Brain microvascular endothelial cell (primary cell): ENCODE data around the gene TSHZ3.
A peak's percentile ranks its signal among the peaks of the same experiment; 100 is the strongest.

Experiments
- DNase-seq: peaks from one replicate; pipeline ENCODE4 v3.0.0-alpha.2; 2020
- H3K27ac ChIP-seq: fragments of 250-450 bp; sonication (Bioruptor Pico); 2 replicates; pipeline ENCODE4 v1.5.1; 2020; ENCODE audit warnings: mild to moderate bottlenecking, moderate library complexity
- H3K27me3 ChIP-seq: fragments of 250-450 bp; sonication (Bioruptor Pico); replicated peaks from 2 replicates; pipeline ENCODE4 v1.5.1; 2020; ENCODE audit warnings: mild to moderate bottlenecking
- H3K36me3 ChIP-seq: fragments of 250-450 bp; sonication (Bioruptor Pico); replicated peaks from 2 replicates; pipeline ENCODE4 v1.5.1; 2020; ENCODE audit warnings: mild to moderate bottlenecking
- H3K4me3 ChIP-seq: 2 replicates; pipeline ENCODE4 v1.5.1; 2011; ENCODE audit warnings: low read depth, mild to moderate bottlenecking, control low read depth, low read length, moderate library complexity
- in situ Hi-C: cut with HindIII; loops from 2 replicates; pipeline ENCODE4 v1.10.0; 2017; ENCODE audit warnings: low sequenced_read_pairs, low pct_ligation_motif_present
- TF ChIP-seq, protein P1 (sequence below): IDR thresholded peaks from 2 replicates; pipeline ENCODE4 v1.5.1; 2011; ENCODE audit warnings: low read depth, mild to moderate bottlenecking, moderate library complexity, low read length, control low read depth, inconsistent platforms; ENCODE audit errors: missing control alignments

The TSHZ3 gene

DNA sequence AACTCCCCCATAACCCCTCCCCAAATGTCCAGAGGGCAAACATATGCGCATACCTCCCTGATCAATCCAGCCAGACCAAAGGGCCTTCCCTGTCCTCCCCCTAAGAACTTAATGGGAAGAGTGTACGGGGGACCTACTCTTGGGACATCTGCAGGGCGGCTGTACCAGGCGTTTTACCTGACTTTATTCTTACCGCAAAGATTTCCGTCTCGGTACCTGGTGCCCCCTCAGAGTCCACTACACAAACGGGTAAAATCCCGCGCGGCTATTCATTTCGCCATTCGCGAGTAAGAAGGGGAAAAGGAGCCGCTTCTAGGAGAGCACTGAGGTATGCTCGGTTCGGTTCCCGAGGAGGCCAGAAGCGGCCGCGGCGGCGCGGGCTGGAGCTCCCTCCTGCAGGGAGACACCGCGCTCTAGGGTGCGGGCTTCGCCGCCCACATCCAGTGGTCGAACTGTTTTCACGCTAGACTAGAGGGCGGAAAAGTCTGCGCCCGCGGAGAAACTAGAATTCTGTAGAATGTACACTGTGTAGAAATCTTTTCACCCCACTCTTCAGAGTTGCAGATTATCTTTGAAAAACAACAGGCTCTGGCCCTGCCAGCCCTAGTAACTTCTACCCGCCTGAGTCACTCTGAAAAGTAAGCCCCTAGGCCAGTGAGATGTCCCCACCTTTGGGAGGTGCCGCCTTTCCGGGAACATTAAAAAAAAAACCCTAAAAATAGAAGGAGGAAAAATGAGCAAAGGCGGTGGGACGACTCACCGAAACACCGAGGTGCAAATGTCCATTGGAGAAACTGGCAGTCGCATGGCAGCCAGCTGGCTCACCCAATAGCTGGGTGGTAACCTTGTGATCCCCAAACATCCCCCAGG lies 3.8 kb upstream of the TSHZ3 start:
- Histone ChIP-seq H3K27me3 (peaks cover 36% of the 10 kb centered on the region), H3K27ac (no peak overlapping the region), H3K4me3 (no peak overlapping the region), H3K36me3 (no peaks in the 10 kb centered on the region)
- no peak for DNase-seq
- in situ Hi-C loops, result no loop called here
- TF ChIP-seq, protein P1, sequence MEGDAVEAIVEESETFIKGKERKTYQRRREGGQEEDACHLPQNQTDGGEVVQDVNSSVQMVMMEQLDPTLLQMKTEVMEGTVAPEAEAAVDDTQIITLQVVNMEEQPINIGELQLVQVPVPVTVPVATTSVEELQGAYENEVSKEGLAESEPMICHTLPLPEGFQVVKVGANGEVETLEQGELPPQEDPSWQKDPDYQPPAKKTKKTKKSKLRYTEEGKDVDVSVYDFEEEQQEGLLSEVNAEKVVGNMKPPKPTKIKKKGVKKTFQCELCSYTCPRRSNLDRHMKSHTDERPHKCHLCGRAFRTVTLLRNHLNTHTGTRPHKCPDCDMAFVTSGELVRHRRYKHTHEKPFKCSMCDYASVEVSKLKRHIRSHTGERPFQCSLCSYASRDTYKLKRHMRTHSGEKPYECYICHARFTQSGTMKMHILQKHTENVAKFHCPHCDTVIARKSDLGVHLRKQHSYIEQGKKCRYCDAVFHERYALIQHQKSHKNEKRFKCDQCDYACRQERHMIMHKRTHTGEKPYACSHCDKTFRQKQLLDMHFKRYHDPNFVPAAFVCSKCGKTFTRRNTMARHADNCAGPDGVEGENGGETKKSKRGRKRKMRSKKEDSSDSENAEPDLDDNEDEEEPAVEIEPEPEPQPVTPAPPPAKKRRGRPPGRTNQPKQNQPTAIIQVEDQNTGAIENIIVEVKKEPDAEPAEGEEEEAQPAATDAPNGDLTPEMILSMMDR, result no peak

DNA sequence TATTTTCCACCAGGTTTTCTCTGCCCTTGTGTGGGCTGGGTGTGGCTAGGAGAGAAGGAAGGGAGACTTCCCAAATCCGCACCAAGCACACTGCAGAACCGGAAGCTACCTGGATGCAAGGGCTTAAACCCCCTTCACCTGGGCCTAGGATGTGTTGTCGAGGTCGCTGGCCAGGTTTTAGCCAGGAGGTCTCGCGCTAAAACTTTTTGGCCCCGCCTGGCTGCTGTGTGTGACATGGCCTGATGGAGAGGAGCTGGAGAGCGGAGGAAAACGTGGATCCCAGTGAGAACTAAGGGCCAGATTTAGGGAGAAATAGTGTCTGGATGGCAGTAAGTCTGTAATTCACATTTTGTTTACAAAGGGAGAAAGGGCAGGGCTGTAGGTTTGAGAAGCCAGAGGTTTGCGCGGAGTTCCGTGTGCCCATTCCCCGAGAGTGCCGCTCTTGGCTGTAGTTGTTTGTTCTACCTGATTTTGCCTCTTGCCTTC lies 3.1 kb upstream of the TSHZ3 start:
- TF ChIP-seq, protein P1, result no peak
- DNase-seq, result no peak
- no peak overlapping the region for H3K27ac ChIP-seq
- peak overlapping the region; percentile 67 for H3K4me3 ChIP-seq
- in situ Hi-C loops, result no loop called here
- peaks cover 33% of the 10 kb centered on the region for H3K27me3 ChIP-seq
- no peaks in the 10 kb centered on the region for H3K36me3 ChIP-seq

DNA sequence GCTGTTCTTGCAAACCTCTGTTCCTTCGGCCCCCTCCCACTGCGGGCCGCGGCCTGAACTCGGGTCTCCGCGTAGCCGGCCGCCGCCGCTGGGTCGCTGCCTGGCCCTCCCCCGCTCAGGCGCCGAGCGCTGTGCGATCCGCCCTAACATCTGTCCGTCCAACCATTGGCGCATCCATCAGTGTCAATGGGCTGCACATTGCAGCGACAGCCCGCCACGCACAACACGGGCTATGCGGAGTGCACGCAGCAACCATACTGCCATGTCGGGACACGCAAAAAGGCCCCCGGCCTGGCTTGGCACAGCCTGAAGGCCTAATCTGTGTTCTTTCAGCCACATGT lies 2.6 kb upstream of the TSHZ3 start:
- Histone ChIP-seq H3K4me3 (peak overlapping the region; percentile 67), H3K36me3 (no peaks in the 10 kb centered on the region), H3K27me3 (peaks cover 32% of the 10 kb centered on the region), H3K27ac (no peak overlapping the region)
- TF ChIP-seq, protein P1, result no peak
- in situ Hi-C loops, result no loop called here
- no peak for DNase-seq

DNA sequence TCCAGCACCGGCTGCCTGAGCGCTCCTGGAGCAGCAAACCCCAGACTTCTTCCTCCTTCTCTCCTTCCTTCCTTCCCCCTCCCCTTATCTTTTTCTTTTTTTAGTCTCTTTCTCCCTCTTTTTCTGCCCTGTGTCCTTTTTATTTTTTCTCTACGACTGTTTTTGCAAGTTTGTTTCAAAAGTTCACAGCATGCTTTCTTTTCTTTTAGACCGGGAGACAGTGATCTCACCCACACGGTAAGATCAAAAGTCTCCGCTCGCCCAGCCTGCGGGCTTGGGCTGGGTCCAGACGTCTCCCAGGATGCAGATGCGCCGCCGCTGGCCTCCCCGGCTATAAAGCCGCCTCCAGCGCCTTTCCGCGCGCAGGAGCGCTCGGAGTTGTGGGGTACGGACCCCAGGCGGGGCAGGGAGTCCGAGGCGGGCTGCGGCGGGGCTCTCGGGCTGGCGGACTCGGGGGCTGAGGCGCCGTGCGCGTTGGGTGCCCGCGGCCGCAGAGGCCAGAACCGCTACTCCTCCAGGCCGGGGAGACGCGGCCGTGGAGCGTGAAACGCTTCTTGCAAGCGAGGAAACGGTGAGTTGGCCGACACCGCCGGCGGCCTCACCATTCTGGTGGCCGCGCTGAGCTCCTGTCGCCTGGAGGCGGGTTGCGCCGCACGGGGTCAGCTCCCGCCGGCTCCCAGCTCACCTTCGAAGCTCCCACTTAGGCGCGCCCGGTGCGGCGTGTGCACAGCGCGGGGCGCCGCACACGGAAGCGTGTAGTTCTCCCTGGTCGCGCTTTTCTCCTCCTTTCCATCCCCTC lies 2.0 kb upstream of the TSHZ3 start:
- in situ Hi-C loops, result no loop called here
- H3K27me3 ChIP-seq, result peaks cover 26% of the 10 kb centered on the region
- DNase-seq, result peak; percentile 51
- H3K36me3 ChIP-seq, result no peaks in the 10 kb centered on the region
- peak overlapping the region; percentile 67 for H3K4me3 ChIP-seq
- peak overlapping the region; percentile 78 for H3K27ac ChIP-seq
- TF ChIP-seq, protein P1, result no peak

DNA sequence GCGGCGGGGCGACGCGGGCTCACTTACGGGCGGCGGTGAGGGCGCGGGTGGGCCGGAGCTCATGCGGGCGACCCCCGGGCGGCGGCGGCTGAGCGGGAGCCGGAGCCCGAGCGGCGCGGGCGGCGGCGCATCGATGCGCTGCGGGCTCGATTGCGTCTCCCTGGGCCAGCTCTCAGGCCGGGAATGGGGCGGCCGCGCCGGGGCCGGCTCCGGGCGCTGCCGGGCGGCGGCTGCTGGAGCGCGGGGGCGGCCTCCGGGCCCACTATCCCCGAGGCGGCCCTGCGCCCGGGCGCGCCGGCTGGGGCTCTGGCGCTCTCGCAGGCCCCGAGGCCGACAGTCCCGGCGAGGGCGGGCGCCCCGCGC lies 1.4 kb upstream of the TSHZ3 start:
- peak; percentile 22 for DNase-seq
- H3K36me3 ChIP-seq, result no peaks in the 10 kb centered on the region
- peak overlapping the region; percentile 78 for H3K27ac ChIP-seq
- TF ChIP-seq, protein P1, result no peak
- in situ Hi-C loops, result no loop called here
- H3K4me3 ChIP-seq, result peak overlapping the region; percentile 67
- H3K27me3 ChIP-seq, result peaks cover 21% of the 10 kb centered on the region
